ENCODE data around the gene ZNF777. TPM values are rescaled to one million over a fixed set of nuclear protein-coding genes. Genes with fewer than 3 reads are reported as not detected.
A peak's percentile ranks its signal among the peaks of the same experiment; 100 is the strongest.

ZNF777 gene
- total RNA-seq: 10 to 100 TPM; 11.7 to 12.5 TPM

- DNase-seq: peak; percentile 87
- Mint-ChIP-seq H3K9me3 (no peaks in the 10 kb centered on the region), H3K36me3 (ENCODE audit: low read depth) (peaks cover 4% of the 10 kb centered on the region), H3K4me1 (ENCODE audit: low read depth) (peaks cover 18% of the 10 kb centered on the region), H3K4me3 (peak within 1 kb of the TSS; percentile 77), H3K27me3 (peaks cover 9% of the 10 kb centered on the region), H3K27ac (peak within 1 kb of the TSS; percentile 86)
- ChIA-PET CTCF (interaction anchor here (0.7 to 3.9 kb wide), 14 partner anchors 14 to 199 kb away, joined by 3 to 21 read pairs (median 5); no protein-coding TSS in a partner anchor), POLR2A (interaction anchor here (0.6 to 2.4 kb wide), 10 partner anchors 10 to 202 kb away, joined by 3 to 8 read pairs (median 4); no protein-coding TSS in a partner anchor)
- TF ChIP-seq CTCF (IDR thresholded peaks at IDR 0.05): peak; percentile 59
- intact Hi-C loops (cut with micrococcal nuclease): no loop called here
- ATAC-seq: peak; percentile 95
Measured at GRCh38 chr7:149460493-149461277, at the start of gene ZNF777. Gene ZNF777 (minus strand): TSS chr7:149461062. CDS start chr7:149456022, 5,040 bp downstream.

GRCh38 chr7:149510248-149510647, 49.4 kb upstream of the ZNF777 start:
- Mint-ChIP-seq H3K27me3 (no peaks in the 10 kb centered on the region), H3K36me3 (ENCODE audit: low read depth) (peaks cover 7% of the 10 kb centered on the region), H3K4me3 (no peak overlapping the region), H3K4me1 (ENCODE audit: low read depth) (no peaks in the 10 kb centered on the region), H3K27ac (no peak overlapping the region), H3K9me3 (peaks cover 34% of the 10 kb centered on the region)
- ChIA-PET CTCF (no interaction called here), POLR2A (no interaction called here)
- intact Hi-C loops (cut with micrococcal nuclease): no loop called here
- TF ChIP-seq CTCF (IDR thresholded peaks at IDR 0.05): no peak
- ATAC-seq (no peak), DNase-seq (no peak)

GRCh38 chr7:149509774-149510173, 48.9 kb upstream of the ZNF777 start:
- DNase-seq: no peak
- POLR2A ChIA-PET: no interaction called here
- ATAC-seq: no peak
- intact Hi-C loops (cut with micrococcal nuclease): loop anchor here (10.0 kb wide), 1 partner anchor 115 kb away; no protein-coding TSS in a partner anchor
- H3K4me3 Mint-ChIP-seq: no peak overlapping the region
- no peak for TF ChIP-seq CTCF (IDR thresholded peaks at IDR 0.05)
- H3K4me1 Mint-ChIP-seq (ENCODE audit: low read depth): no peaks in the 10 kb centered on the region
- CTCF ChIA-PET: interaction anchor here (0.7 kb wide), 1 partner anchor 29 kb away, joined by 3 read pairs; no protein-coding TSS in a partner anchor
- H3K27ac Mint-ChIP-seq: no peak overlapping the region
- H3K36me3 Mint-ChIP-seq (ENCODE audit: low read depth): peaks cover 7% of the 10 kb centered on the region
- H3K9me3 Mint-ChIP-seq: peaks cover 34% of the 10 kb centered on the region
- H3K27me3 Mint-ChIP-seq: no peaks in the 10 kb centered on the region

- ChIA-PET CTCF (no interaction called here), POLR2A (no interaction called here)
- TF ChIP-seq CTCF (IDR thresholded peaks at IDR 0.05): no peak
- Mint-ChIP-seq H3K9me3 (peaks cover 21% of the 10 kb centered on the region), H3K36me3 (ENCODE audit: low read depth) (peaks cover 7% of the 10 kb centered on the region), H3K27me3 (peaks cover 1% of the 10 kb centered on the region), H3K4me3 (no peak overlapping the region), H3K27ac (no peak overlapping the region), H3K4me1 (ENCODE audit: low read depth) (peaks cover 1% of the 10 kb centered on the region)
- DNase-seq: no peak
- intact Hi-C loops (cut with micrococcal nuclease): loop anchor here (10.0 kb wide), 1 partner anchor 119 kb away; no protein-coding TSS in a partner anchor
- no peak for ATAC-seq
Measured at GRCh38 chr7:149505551-149505950, 44.7 kb upstream of the ZNF777 start.

- H3K4me1 Mint-ChIP-seq (ENCODE audit: low read depth): peaks cover 9% of the 10 kb centered on the region
- intact Hi-C loops (cut with micrococcal nuclease): loop anchor here (10.0 kb wide), 1 partner anchor 123 kb away; no protein-coding TSS in a partner anchor
- ChIA-PET CTCF (interaction anchor here (0.8 kb wide), 1 partner anchor 123 kb away, joined by 5 read pairs; no protein-coding TSS in a partner anchor), POLR2A (no interaction called here)
- H3K9me3 Mint-ChIP-seq: peaks cover 7% of the 10 kb centered on the region
- peaks cover 7% of the 10 kb centered on the region for H3K36me3 Mint-ChIP-seq (ENCODE audit: low read depth)
- H3K4me3 Mint-ChIP-seq: no peak overlapping the region
- no peak overlapping the region for H3K27ac Mint-ChIP-seq
- peaks cover 1% of the 10 kb centered on the region for H3K27me3 Mint-ChIP-seq
- no peak for TF ChIP-seq CTCF (IDR thresholded peaks at IDR 0.05)
- no peak for DNase-seq
- ATAC-seq: no peak
Measured at GRCh38 chr7:149501651-149502050, 40.8 kb upstream of the ZNF777 start.

Data from activated CD8-positive, alpha-beta T cell treated with anti-CD3 and anti-CD28 coated beads for 36 hours (primary cell).